Measurements from ENCODE around the gene METTL16. TPM values are rescaled to one million over a fixed set of nuclear protein-coding genes. Genes with fewer than 3 reads are reported as not detected.

The METTL16 gene
- total RNA-seq, 1 donor from 2014 or later: 22.9 TPM

DNA sequence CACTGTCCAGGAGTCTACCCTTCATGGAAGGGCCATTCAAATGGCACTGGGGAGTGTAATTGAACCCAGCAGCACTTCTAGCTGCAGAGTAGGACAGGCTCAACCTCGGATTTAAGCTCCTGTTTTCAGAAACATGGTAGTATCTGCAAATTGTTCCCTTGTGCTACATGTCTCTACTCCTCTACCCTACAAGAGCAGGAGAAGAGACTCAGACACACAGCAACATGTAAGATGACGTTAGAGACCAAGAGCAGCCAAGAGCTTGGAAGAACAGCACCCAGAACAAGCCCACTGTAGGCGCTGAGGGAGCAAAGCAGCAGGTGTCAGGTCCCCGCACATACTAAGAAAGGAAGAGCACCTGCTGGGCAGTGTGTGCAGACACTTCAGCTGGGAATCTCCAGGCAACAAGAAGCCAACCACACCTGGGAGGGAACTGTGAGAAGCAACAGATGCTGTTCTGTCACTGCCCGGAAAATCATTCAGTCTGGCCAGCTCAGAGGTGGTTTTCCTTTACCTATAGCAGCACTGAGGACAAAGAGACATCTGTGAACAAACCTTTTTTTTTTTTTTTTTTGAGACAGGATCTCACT is 75.3 kb downstream of the METTL16 start:
- peaks cover 7% of the 10 kb centered on the region for H3K4me1 Mint-ChIP-seq (ENCODE audit: unreplicated experiment)

DNA sequence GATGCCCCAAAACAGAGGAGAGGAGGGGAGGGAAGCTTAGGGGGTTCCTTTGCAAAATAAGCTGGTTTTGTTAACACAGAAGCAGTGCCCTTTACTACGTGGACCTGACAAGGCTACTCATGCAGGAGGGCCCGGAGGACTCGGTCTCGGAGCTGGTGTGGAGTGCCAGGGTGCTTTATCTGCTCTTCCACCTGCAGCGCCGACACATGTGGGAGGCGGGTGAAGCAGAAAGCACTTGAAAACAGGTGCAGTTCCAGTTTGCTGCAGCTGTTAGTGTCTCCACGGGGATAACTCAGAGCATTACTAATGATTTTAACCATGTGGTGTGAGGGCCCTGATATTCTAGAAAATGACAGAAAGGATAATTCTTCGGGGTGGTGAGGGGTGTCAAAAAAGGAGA is 75.8 kb downstream of the METTL16 start:
- Mint-ChIP-seq H3K9me3 (ENCODE audit: unreplicated experiment) (no peaks in the 10 kb centered on the region), H3K36me3 (ENCODE audit: unreplicated experiment) (peaks cover 36% of the 10 kb centered on the region), H3K27me3 (ENCODE audit: unreplicated experiment) (no peaks in the 10 kb centered on the region), H3K4me1 (ENCODE audit: unreplicated experiment) (peaks cover 7% of the 10 kb centered on the region), H3K27ac (ENCODE audit: unreplicated experiment) (no peak overlapping the region), H3K4me3 (ENCODE audit: unreplicated experiment) (no peak overlapping the region)
- no peak for DNase-seq (ENCODE audit: extremely low spot score, unreplicated experiment)
- TF ChIP-seq CTCF (IDR thresholded peaks at IDR 0.05): no peak

More for the DNA sequence above, 75.3 kb downstream of the METTL16 start:
- H3K27ac Mint-ChIP-seq (ENCODE audit: unreplicated experiment): no peak overlapping the region
- no peak for TF ChIP-seq CTCF (IDR thresholded peaks at IDR 0.05)
- H3K27me3 Mint-ChIP-seq (ENCODE audit: unreplicated experiment): no peaks in the 10 kb centered on the region
- no peaks in the 10 kb centered on the region for H3K9me3 Mint-ChIP-seq (ENCODE audit: unreplicated experiment)
- DNase-seq (ENCODE audit: extremely low spot score, unreplicated experiment): no peak
- H3K36me3 Mint-ChIP-seq (ENCODE audit: unreplicated experiment): peaks cover 41% of the 10 kb centered on the region
- no peak overlapping the region for H3K4me3 Mint-ChIP-seq (ENCODE audit: unreplicated experiment)

- Mint-ChIP-seq H3K4me3 (ENCODE audit: unreplicated experiment) (no peak overlapping the region), H3K4me1 (ENCODE audit: unreplicated experiment) (peaks cover 7% of the 10 kb centered on the region), H3K36me3 (ENCODE audit: unreplicated experiment) (peaks cover 34% of the 10 kb centered on the region), H3K27ac (ENCODE audit: unreplicated experiment) (no peak overlapping the region), H3K27me3 (ENCODE audit: unreplicated experiment) (no peaks in the 10 kb centered on the region), H3K9me3 (ENCODE audit: unreplicated experiment) (no peaks in the 10 kb centered on the region)
- no peak for DNase-seq (ENCODE audit: extremely low spot score, unreplicated experiment)
- TF ChIP-seq CTCF (IDR thresholded peaks at IDR 0.05): no peak
These were observed 76.4 kb downstream of the METTL16 start for GRCh38 chr17:2435181-2435741.

DNA sequence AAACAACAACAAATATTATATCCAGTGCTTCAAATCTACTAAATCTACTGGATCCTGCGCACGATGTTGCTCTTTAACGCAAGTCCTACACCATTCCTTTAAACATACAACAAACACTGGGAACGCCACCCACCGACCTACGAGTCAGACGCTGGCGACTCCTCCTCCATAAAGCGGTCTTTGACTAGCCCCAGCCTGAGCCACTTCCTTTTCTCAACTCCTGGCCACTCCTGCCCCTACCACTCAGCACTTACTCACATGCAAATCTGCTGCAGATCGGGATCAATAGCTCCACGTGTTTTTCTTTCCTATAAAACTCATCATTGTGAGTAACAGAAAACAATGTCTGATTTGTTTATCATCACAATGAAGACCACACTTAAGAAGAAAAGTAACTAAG is 78.0 kb downstream of the METTL16 start:
- Mint-ChIP-seq H3K27me3 (ENCODE audit: unreplicated experiment) (no peaks in the 10 kb centered on the region), H3K4me1 (ENCODE audit: unreplicated experiment) (peaks cover 4% of the 10 kb centered on the region), H3K36me3 (ENCODE audit: unreplicated experiment) (peaks cover 29% of the 10 kb centered on the region), H3K4me3 (ENCODE audit: unreplicated experiment) (no peak overlapping the region), H3K9me3 (ENCODE audit: unreplicated experiment) (no peaks in the 10 kb centered on the region), H3K27ac (ENCODE audit: unreplicated experiment) (no peak overlapping the region)
- TF ChIP-seq CTCF (IDR thresholded peaks at IDR 0.05): no peak
- DNase-seq (ENCODE audit: extremely low spot score, unreplicated experiment): no peak

- H3K36me3 Mint-ChIP-seq (ENCODE audit: unreplicated experiment): peaks cover 11% of the 10 kb centered on the region
- no peak overlapping the region for H3K27ac Mint-ChIP-seq (ENCODE audit: unreplicated experiment)
- no peak for DNase-seq (ENCODE audit: extremely low spot score, unreplicated experiment)
- no peaks in the 10 kb centered on the region for H3K9me3 Mint-ChIP-seq (ENCODE audit: unreplicated experiment)
- no peaks in the 10 kb centered on the region for H3K4me1 Mint-ChIP-seq (ENCODE audit: unreplicated experiment)
- no peak for TF ChIP-seq CTCF (IDR thresholded peaks at IDR 0.05)
- H3K27me3 Mint-ChIP-seq (ENCODE audit: unreplicated experiment): no peaks in the 10 kb centered on the region
- H3K4me3 Mint-ChIP-seq (ENCODE audit: unreplicated experiment): no peak overlapping the region
These were observed 83.8 kb downstream of the METTL16 start for GRCh38 chr17:2427910-2428309.
